K562 (cell line): Measurements from ENCODE around the gene SDCCAG8. TPM values are rescaled to one million over a fixed set of nuclear protein-coding genes. Genes with fewer than 3 reads are reported as not detected.
A peak's percentile ranks its signal among the peaks of the same experiment; 100 is the strongest.

Experiments
- ATAC-seq: fragments of 200-7000 bp; cut with Tn5 transposase; 3 replicates; pipeline ENCODE4 v1.9.1; 2020; ENCODE audit warnings: moderate library complexity
- BruUV-seq: library from RNA; stranded (reverse); fragments of 400-500 nt; replicated peaks from 2 replicates; lab custom pipeline; 2021; lab: Mats Ljungman, UMichigan
- CTCF ChIA-PET: fragments of 300-600 bp; formaldehyde crosslinking; extraction: SDS; loops from one replicate; lab custom pipeline; 2021; ENCODE audit warnings: low intra/inter-chr PET ratio; lab: Yijun Ruan, JAX
- POLR2A ChIA-PET: fragments of 300-600, 350-650 bp; sonication (Branson Sonifier 250); formaldehyde crosslinking; extraction: SDS; loops from one replicate; lab custom pipeline; 2021; ENCODE audit warnings: antibody characterized with exemption, inconsistent platforms; lab: Yijun Ruan, JAX
- DNase-seq, 4 experiments: peaks; one replicate each; pipeline versions ENCODE4 v3.0.0 to v3.0.0-alpha.2; 2011 to 2018; ENCODE audit warnings: low spot score in 3 of 4, mixed read lengths in 3 of 4; ENCODE audit errors: extremely low read depth in 1 of 4
- FAIRE-seq: peaks from 2 replicates; lab custom pipeline; 2011; peaks lifted over from hg19 to GRCh38; lab: Jason Lieb, UNC
- H2AFZ ChIP-seq: 2 replicates; pipeline ENCODE4 v1.6.0; 2011; ENCODE audit warnings: low read depth, low read length, control low read depth, inconsistent platforms
- H3K27ac ChIP-seq: fragments of 200-600 bp; 3 replicates; pipeline ENCODE4 v1.8.0; 2011; ENCODE audit warnings: low read depth, mild to moderate bottlenecking, control low read depth, inconsistent platforms, low read length, moderate library complexity, mixed read lengths; ENCODE audit errors: extremely low read depth
- H3K27me3 ChIP-seq, 2 experiments: fragments of 300-600 bp in 1 of 2; 2 replicates in 1 of 2; 3 replicates in 1 of 2; pipeline versions ENCODE4 v1.6.0 to v1.8.0; 2011; ENCODE audit warnings: inconsistent platforms in 2 of 2, low read length in 2 of 2, mild to moderate bottlenecking in 1 of 2, mixed read lengths in 1 of 2, moderate library complexity in 1 of 2; ENCODE audit not compliant: control insufficient read depth in 2 of 2, insufficient read depth in 2 of 2
- H3K36me3 ChIP-seq: fragments of 300-600 bp; 3 replicates; pipeline ENCODE4 v1.8.0; 2011; ENCODE audit warnings: mild to moderate bottlenecking, low read length, inconsistent platforms; ENCODE audit not compliant: control insufficient read depth, insufficient read depth
- H3K4me1 ChIP-seq, 2 experiments: fragments of 200-600 bp in 1 of 2; replicated peaks in 1 of 2; 2 replicates in 1 of 2; 3 replicates in 1 of 2; pipeline versions ENCODE4 v1.5.1 to v1.8.0; 2011; ENCODE audit warnings: inconsistent platforms in 2 of 2, low read length in 2 of 2, mild to moderate bottlenecking in 1 of 2, mixed read lengths in 1 of 2, moderate library complexity in 1 of 2; ENCODE audit not compliant: control insufficient read depth in 2 of 2, insufficient read depth in 2 of 2
- H3K4me2 ChIP-seq: 2 replicates; pipeline ENCODE4 v1.6.1; 2011; ENCODE audit warnings: low read length, control low read depth, inconsistent platforms, mixed read lengths; ENCODE audit not compliant: insufficient read depth
- H3K4me3 ChIP-seq: fragments of 200-600 bp; sonication (generic), shearing (Covaris generic); 2 replicates; pipeline ENCODE4 v1.5.1; 2016; ENCODE audit warnings: control low read depth, inconsistent platforms
- H3K79me2 ChIP-seq: fragments of 200-600 bp; 3 replicates; pipeline ENCODE4 v1.8.0; 2011; ENCODE audit warnings: low read length, inconsistent platforms; ENCODE audit not compliant: control insufficient read depth, insufficient read depth
- H3K9ac ChIP-seq, 2 experiments: 2 replicates each; pipeline versions ENCODE4 v1.6.0 to v1.6.1; 2011; ENCODE audit warnings: low read depth in 2 of 2, low read length in 2 of 2, control low read depth in 1 of 2, inconsistent platforms in 1 of 2, mild to moderate bottlenecking in 1 of 2, mixed read lengths in 1 of 2; ENCODE audit not compliant: insufficient read depth in 1 of 2
- H3K9me1 ChIP-seq: one replicate; pipeline ENCODE4 v1.6.0; 2011; ENCODE audit warnings: inconsistent platforms, mild to moderate bottlenecking, low read length, moderate library complexity; ENCODE audit not compliant: control insufficient read depth, insufficient read depth
- H3K9me3 ChIP-seq: replicated peaks from 2 replicates; pipeline ENCODE4 v1.5.1; 2011; ENCODE audit warnings: low read depth, low read length, inconsistent platforms; ENCODE audit not compliant: control insufficient read depth, insufficient read depth
- H4K20me1 ChIP-seq: replicated peaks from 2 replicates; pipeline ENCODE4 v1.6.1; 2011; ENCODE audit warnings: low read length, inconsistent platforms, mixed read lengths; ENCODE audit not compliant: control insufficient read depth, insufficient read depth
- CEBPB ChIP-seq: fragments of 450-650 bp; IDR thresholded peaks from 2 replicates; pipeline ENCODE4 v1.6.1; 2016; ENCODE audit warnings: missing genetic modification characterization, missing compliant biosample characterization
- CREM ChIP-seq: IDR thresholded peaks from 2 replicates; pipeline ENCODE4 v1.6.1; 2014; ENCODE audit warnings: antibody characterized with exemption, low read depth
- MTA1 ChIP-seq: fragments of 450-650 bp; IDR thresholded peaks from 2 replicates; pipeline ENCODE4 v1.6.1; 2017; ENCODE audit warnings: borderline replicate concordance
- MYBL2 ChIP-seq, 2 experiments: fragments of 450-650 bp in 1 of 2; sonication (generic) in 1 of 2; formaldehyde crosslinking in 1 of 2; IDR thresholded peaks; 2 replicates each; pipeline versions ENCODE4 v1.6.1 to v1.8.1; 2017 to 2022; ENCODE audit warnings: borderline replicate concordance in 1 of 2, inconsistent platforms in 1 of 2, low read depth in 1 of 2, mild to moderate bottlenecking in 1 of 2, missing genetic modification reagents in 1 of 2, moderate library complexity in 1 of 2
- NFE2 ChIP-seq: IDR thresholded peaks from 2 replicates; pipeline ENCODE4 v1.6.1; 2014; ENCODE audit warnings: antibody characterized with exemption, low read depth
- PHB2 ChIP-seq: fragments of 450-650 bp; IDR thresholded peaks from 2 replicates; pipeline ENCODE4 v1.6.1; 2017; ENCODE audit warnings: low read depth
- TRIM28 ChIP-seq: fragments of 450-650 bp; IDR thresholded peaks from 2 replicates; pipeline ENCODE4 v1.6.1; 2017
- ZFP1 ChIP-seq: fragments of 450-650 bp; formaldehyde crosslinking; IDR thresholded peaks from 2 replicates; pipeline ENCODE4 v1.4.0; 2020; ENCODE audit warnings: mild to moderate bottlenecking, mixed read lengths
- ZNF586 ChIP-seq: fragments of 450-650 bp; formaldehyde crosslinking; conservative IDR thresholded peaks from 2 replicates; pipeline ENCODE4 v1.4.0; 2020; ENCODE audit warnings: mild to moderate bottlenecking, moderate library complexity
- ZNF592 ChIP-seq: fragments of 450-650 bp; IDR thresholded peaks from 2 replicates; pipeline ENCODE4 v1.6.1; 2017; ENCODE audit warnings: antibody characterized with exemption, mild to moderate bottlenecking
- WGBS: fragments of 100-300 bp; shearing (Covaris generic); methylation state at CpG from one replicate; pipeline ENCODE4 v1.1.6; 2016; ENCODE audit warnings: low coverage, mixed read lengths; ENCODE audit not compliant: insufficient coverage; ENCODE audit errors: missing lambda C conversion rate; 5-methylcytosine and 5-hydroxymethylcytosine counted together
- in situ Hi-C: fragments of 300-500 bp; cut with MboI; formaldehyde crosslinking; loops from 4 replicates; pipeline ENCODE4 v1.15.0; 2018; ENCODE audit warnings: inconsistent platforms, mixed read lengths
- intact Hi-C: fragments of 100-400 bp; cut with micrococcal nuclease; formaldehyde crosslinking; loops from 2 replicates; pipeline ENCODE4 v1.14.2; 2022
- polyA plus RNA-seq, 8 experiments: library from polyadenylated mRNA; depleted of rRNA in 4 of 8; stranded (reverse) in 5 of 8; unstranded in 3 of 8; fragments of >200 nt; fragmentation: Nextera tagmentation in 2 of 8; fragmentation: Illumina TruSeq in 1 of 8; extraction: Ambion mirVana in 2 of 8; extraction: Trizol in 1 of 8; gene quantifications; 2 replicates each; pipeline versions ENCODE4 v1.2.1 to v1.2.3, GENCODE V29; 2011 to 2014; ENCODE audit warnings: inconsistent platforms in 1 of 8, missing spikeins in 1 of 8
- total RNA-seq, 7 experiments: library from RNA; depleted of rRNA in 6 of 7; stranded (reverse); fragments of >200 nt in 6 of 7; fragmentation: Illumina TruSeq in 2 of 7; extraction: Trizol in 2 of 7; gene quantifications; 2 replicates each; pipeline versions ENCODE4 v1.2.1 to v1.2.3, GENCODE V29; 2011 to 2021; ENCODE audit warnings: low replicate concordance in 1 of 7
- TF ChIP-seq, protein P1 (sequence below): sonication (generic); formaldehyde crosslinking; IDR thresholded peaks from 2 replicates; pipeline ENCODE4 v1.4.0; 2020; ENCODE audit warnings: mild to moderate bottlenecking, missing genetic modification reagents

The SDCCAG8 gene
- total and polyA plus RNA-seq, 9 of the 15 experiments (the other 6 are each of a cell fraction or from before 2014, with no cell fraction given), result 17.9 to 36.7 (median 25.4) TPM

DNA sequence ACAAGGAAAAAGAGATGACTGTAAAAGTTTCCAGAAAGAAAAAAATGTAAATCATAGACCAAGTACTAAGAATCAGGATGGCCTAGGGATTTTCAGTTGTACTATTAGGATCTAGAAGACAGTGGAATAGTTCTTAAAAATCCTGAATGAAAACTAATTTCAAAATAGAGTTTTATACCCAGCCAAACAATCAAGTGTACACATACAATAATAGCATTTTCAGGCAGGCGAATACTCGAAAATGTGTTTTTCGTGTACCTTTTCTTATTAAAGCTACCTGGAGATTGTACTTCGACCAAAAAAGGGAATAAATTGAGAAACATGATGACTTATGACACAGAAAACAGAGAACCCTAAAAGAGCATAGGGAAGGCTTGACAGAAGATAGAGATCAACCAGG is 118.6 kb downstream of the SDCCAG8 start:
- Histone ChIP-seq H3K4me1 (no peaks in the 10 kb centered on the region), H3K4me2 (no peak overlapping the region), H3K9ac (no peak overlapping the region), H3K27ac (no peak overlapping the region), H2AFZ (no peak overlapping the region), H3K27me3 (no peaks in the 10 kb centered on the region), H3K79me2 (no peaks in the 10 kb centered on the region), H3K36me3 (no peaks in the 10 kb centered on the region), H4K20me1 (no peaks in the 10 kb centered on the region), H3K4me3 (no peak overlapping the region), H3K9me1 (no peaks in the 10 kb centered on the region), H3K9me3 (peaks cover 2% of the 10 kb centered on the region; the same call in 1 of the 2 replicates)
- BruUV-seq, result no TSS peak
- WGBS, result 3% methylated on average over 4 of the region's 4 CpGs
- peak; percentile 95 for TF ChIP-seq ZFP1
- TF ChIP-seq, protein P1, sequence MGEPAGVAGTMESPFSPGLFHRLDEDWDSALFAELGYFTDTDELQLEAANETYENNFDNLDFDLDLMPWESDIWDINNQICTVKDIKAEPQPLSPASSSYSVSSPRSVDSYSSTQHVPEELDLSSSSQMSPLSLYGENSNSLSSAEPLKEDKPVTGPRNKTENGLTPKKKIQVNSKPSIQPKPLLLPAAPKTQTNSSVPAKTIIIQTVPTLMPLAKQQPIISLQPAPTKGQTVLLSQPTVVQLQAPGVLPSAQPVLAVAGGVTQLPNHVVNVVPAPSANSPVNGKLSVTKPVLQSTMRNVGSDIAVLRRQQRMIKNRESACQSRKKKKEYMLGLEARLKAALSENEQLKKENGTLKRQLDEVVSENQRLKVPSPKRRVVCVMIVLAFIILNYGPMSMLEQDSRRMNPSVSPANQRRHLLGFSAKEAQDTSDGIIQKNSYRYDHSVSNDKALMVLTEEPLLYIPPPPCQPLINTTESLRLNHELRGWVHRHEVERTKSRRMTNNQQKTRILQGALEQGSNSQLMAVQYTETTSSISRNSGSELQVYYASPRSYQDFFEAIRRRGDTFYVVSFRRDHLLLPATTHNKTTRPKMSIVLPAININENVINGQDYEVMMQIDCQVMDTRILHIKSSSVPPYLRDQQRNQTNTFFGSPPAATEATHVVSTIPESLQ (CRISPR knock-in tag), result no peak
- no peak for TF ChIP-seq PHB2
- no peak for TF ChIP-seq MTA1
- TF ChIP-seq MYBL2 (IDR thresholded peaks at IDR 0.05; ENCODE audit: low read depth), result no peak
- TF ChIP-seq MYBL2 (CRISPR knock-in tag; IDR thresholded peaks at IDR 0.05; ENCODE audit: borderline replicate concordance), result no peak
- no peak for TF ChIP-seq CEBPB
- no peak for TF ChIP-seq ZNF592
- no peak for TF ChIP-seq NFE2
- TF ChIP-seq ZNF586 (CRISPR knock-in tag), result no peak
- 0 out of 2 replicates have a peak, but pooled peaks have one; percentile 45 for TF ChIP-seq TRIM28
- no peak for TF ChIP-seq CREM
- in situ Hi-C loops (no loop called here), intact Hi-C loops (no loop called here)
- no peak for FAIRE-seq
- no peak for DNase-seq
- ChIA-PET POLR2A (interaction anchor here (1.0 kb wide), 1 partner anchor 11 kb away, joined by 3 read pairs; no protein-coding TSS in a partner anchor), CTCF (no interaction called here)
- no peak for ATAC-seq
